Stimulated activated effector memory CD8-positive, alpha-beta T cell treated with anti-CD3 and anti-CD28 coated beads, Interleukin-12 subunit alpha, Interleukin-12 subunit beta, amount 100 ng/mL, for 72 hours (primary cell): ENCODE measurements around the gene TUBB4A.

Source experiments
- ATAC-seq: fragments of 150-1000 bp; cut with Tn5 transposase; 2 replicates; pipeline ENCODE4 v1.10.0; 2021
- DNase-seq, 2 donors: peaks; one replicate each; pipeline ENCODE4 v3.0.0; 2021 to 2022; ENCODE audit warnings: low spot score in 2 of 2
- H3K27ac Mint-ChIP-seq: one replicate; pipeline ENCODE4 v1.8.0; 2022; ENCODE audit warnings: mild to moderate bottlenecking, mixed read lengths
- H3K36me3 Mint-ChIP-seq: one replicate; pipeline ENCODE4 v1.8.0; 2022; ENCODE audit warnings: mild to moderate bottlenecking, mixed read lengths
- H3K4me1 Mint-ChIP-seq: one replicate; pipeline ENCODE4 v1.8.0; 2022; ENCODE audit warnings: mixed read lengths
- H3K4me3 Mint-ChIP-seq: one replicate; pipeline ENCODE4 v1.8.0; 2022; ENCODE audit warnings: mild to moderate bottlenecking, mixed read lengths
- H3K9me3 Mint-ChIP-seq: one replicate; pipeline ENCODE4 v1.8.0; 2022; ENCODE audit warnings: mixed read lengths

The TUBB4A gene

GRCh38 chr19:6452899-6453298, 49.2 kb downstream of the TUBB4A start:
- no peak overlapping the region for H3K27ac Mint-ChIP-seq
- no peak for DNase-seq
- H3K9me3 Mint-ChIP-seq = no peaks in the 10 kb centered on the region
- H3K4me3 Mint-ChIP-seq = no peak overlapping the region
- H3K4me1 Mint-ChIP-seq = peaks cover under 1% of the 10 kb centered on the region
- ATAC-seq = no peak
- peaks cover 22% of the 10 kb centered on the region for H3K36me3 Mint-ChIP-seq

- DNase-seq = no peak
- no peak overlapping the region for H3K27ac Mint-ChIP-seq
- no peak for ATAC-seq
Measured at GRCh38 chr19:6452223-6452614, 49.9 kb downstream of the TUBB4A start.

GRCh38 chr19:6451583-6452222, 50.4 kb downstream of the TUBB4A start:
- no peak for ATAC-seq
- Mint-ChIP-seq H3K36me3 (peaks cover 11% of the 10 kb centered on the region), H3K4me1 (no peaks in the 10 kb centered on the region), H3K9me3 (no peaks in the 10 kb centered on the region), H3K27ac (no peak overlapping the region), H3K4me3 (no peak overlapping the region)
- DNase-seq = no peak

More at GRCh38 chr19:6452223-6452614, 49.9 kb downstream of the TUBB4A start:
- H3K4me1 Mint-ChIP-seq = no peaks in the 10 kb centered on the region
- no peak overlapping the region for H3K4me3 Mint-ChIP-seq
- H3K36me3 Mint-ChIP-seq = peaks cover 16% of the 10 kb centered on the region
- no peaks in the 10 kb centered on the region for H3K9me3 Mint-ChIP-seq

GRCh38 chr19:6450166-6450565, 51.9 kb downstream of the TUBB4A start:
- H3K4me1 Mint-ChIP-seq = no peaks in the 10 kb centered on the region
- ATAC-seq (no peak), DNase-seq (no peak)
- H3K4me3 Mint-ChIP-seq = no peak overlapping the region
- peak overlapping the region; percentile 35 for H3K27ac Mint-ChIP-seq
- no peaks in the 10 kb centered on the region for H3K9me3 Mint-ChIP-seq
- peaks cover 5% of the 10 kb centered on the region for H3K36me3 Mint-ChIP-seq

- Mint-ChIP-seq H3K36me3 (no peaks in the 10 kb centered on the region), H3K4me3 (no peak overlapping the region), H3K4me1 (no peaks in the 10 kb centered on the region), H3K9me3 (no peaks in the 10 kb centered on the region), H3K27ac (no peak overlapping the region)
- DNase-seq = no peak
- no peak for ATAC-seq
Measured at GRCh38 chr19:6448045-6448444, 54.1 kb downstream of the TUBB4A start.

- ATAC-seq = no peak
- Mint-ChIP-seq H3K4me1 (no peaks in the 10 kb centered on the region), H3K36me3 (no peaks in the 10 kb centered on the region), H3K4me3 (no peak overlapping the region), H3K27ac (no peak overlapping the region), H3K9me3 (no peaks in the 10 kb centered on the region)
- DNase-seq = no peak
Measured at GRCh38 chr19:6446452-6446851, 55.7 kb downstream of the TUBB4A start.
